ENCODE results near the gene FAM200A.

DNA sequence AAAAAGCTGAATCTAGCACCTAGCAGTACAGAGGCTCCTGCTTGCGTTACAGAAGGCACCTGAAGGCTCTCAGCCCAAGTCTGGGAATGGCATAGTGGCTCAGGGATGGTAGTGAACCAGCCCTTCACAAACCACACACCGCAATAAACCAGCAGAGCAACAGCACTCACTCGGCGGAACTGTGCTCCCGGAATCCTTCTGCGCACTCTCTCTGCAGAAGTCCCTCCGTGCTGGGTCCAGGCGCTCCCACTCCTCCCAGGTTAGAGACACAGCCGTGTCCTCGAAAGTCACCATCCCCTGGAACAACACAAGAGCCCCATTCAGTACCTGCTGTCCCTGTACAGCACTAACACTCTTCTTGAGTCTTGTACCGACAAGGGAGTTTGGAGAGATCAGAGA is 53.4 kb downstream of the FAM200A start:
- no peak for TF ChIP-seq POLR2A (IDR thresholded peaks at IDR 0.05)
- TF ChIP-seq, protein P1, sequence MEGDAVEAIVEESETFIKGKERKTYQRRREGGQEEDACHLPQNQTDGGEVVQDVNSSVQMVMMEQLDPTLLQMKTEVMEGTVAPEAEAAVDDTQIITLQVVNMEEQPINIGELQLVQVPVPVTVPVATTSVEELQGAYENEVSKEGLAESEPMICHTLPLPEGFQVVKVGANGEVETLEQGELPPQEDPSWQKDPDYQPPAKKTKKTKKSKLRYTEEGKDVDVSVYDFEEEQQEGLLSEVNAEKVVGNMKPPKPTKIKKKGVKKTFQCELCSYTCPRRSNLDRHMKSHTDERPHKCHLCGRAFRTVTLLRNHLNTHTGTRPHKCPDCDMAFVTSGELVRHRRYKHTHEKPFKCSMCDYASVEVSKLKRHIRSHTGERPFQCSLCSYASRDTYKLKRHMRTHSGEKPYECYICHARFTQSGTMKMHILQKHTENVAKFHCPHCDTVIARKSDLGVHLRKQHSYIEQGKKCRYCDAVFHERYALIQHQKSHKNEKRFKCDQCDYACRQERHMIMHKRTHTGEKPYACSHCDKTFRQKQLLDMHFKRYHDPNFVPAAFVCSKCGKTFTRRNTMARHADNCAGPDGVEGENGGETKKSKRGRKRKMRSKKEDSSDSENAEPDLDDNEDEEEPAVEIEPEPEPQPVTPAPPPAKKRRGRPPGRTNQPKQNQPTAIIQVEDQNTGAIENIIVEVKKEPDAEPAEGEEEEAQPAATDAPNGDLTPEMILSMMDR (IDR thresholded peaks at IDR 0.05 in 4 of 5, conservative IDR thresholded peaks at IDR 0.05 in 1 of 5), result no peak
